ENCODE results near the gene MYF5.

The MYF5 gene

DNA sequence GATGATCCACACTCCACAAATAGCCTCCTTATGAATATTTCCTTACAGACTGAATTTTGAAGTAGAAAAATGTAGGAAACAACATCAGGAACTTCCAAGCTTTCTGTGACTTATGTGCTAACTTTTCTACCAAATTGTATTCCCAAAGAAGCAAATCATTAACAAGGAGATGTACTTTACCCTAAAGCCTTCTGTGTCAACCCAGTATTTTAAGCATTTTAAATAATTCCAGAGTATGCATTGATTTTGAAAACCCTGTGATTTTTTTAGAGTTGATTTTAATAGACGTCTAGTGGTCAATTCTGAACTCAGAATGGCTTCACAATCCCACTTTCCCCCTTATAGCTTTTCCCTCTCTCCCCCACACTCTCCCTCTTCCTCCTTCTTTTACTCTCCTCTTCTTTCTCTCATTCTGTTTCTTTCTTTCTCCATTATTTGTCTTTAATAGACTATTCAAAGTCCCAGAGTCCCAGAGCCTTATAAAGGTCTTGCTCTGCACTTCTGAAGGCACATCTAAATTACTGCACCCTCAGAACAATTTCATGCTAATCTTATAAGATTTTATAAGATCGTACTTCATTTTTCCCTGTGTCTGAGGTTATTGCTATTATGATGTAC is 19.3 kb upstream of the MYF5 start:
- H3K36me3 ChIP-seq (ENCODE audit: control insufficient read depth, insufficient read depth, low read length): no peaks in the 10 kb centered on the region
- H3K4me3 ChIP-seq (replicated peaks; ENCODE audit: low read depth, low read length): no peak overlapping the region
- H3K27me3 ChIP-seq (replicated peaks; ENCODE audit: control insufficient read depth, insufficient read depth, low read length): no peaks in the 10 kb centered on the region
- TF ChIP-seq, protein P1, sequence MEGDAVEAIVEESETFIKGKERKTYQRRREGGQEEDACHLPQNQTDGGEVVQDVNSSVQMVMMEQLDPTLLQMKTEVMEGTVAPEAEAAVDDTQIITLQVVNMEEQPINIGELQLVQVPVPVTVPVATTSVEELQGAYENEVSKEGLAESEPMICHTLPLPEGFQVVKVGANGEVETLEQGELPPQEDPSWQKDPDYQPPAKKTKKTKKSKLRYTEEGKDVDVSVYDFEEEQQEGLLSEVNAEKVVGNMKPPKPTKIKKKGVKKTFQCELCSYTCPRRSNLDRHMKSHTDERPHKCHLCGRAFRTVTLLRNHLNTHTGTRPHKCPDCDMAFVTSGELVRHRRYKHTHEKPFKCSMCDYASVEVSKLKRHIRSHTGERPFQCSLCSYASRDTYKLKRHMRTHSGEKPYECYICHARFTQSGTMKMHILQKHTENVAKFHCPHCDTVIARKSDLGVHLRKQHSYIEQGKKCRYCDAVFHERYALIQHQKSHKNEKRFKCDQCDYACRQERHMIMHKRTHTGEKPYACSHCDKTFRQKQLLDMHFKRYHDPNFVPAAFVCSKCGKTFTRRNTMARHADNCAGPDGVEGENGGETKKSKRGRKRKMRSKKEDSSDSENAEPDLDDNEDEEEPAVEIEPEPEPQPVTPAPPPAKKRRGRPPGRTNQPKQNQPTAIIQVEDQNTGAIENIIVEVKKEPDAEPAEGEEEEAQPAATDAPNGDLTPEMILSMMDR (IDR thresholded peaks at IDR 0.05; ENCODE audit: insufficient read depth, low read length, poor library complexity, severe bottlenecking): no peak
- DNase-seq (ENCODE audit: extremely low read depth, insufficient read length): no peak

DNA sequence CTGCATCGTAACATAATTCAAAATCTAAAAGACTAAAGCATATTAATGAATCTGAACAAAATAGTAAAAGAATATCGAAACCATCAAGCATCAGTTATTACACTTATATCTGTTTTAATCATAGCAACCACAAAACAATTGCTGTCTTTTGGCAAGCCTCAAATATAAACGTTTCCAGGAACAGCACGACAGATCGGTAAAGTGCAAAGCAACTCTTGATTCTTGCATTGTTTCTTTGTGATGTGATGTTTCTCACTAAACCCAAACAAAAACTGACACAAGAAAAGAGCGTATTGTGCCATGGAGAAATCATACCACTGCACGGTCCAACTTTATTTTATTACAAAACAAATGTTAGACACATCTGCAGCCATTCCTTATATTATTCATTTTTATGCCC is 18.5 kb upstream of the MYF5 start:
- Histone ChIP-seq H3K36me3 (ENCODE audit: control insufficient read depth, insufficient read depth, low read length) (no peaks in the 10 kb centered on the region), H3K27me3 (replicated peaks; ENCODE audit: control insufficient read depth, insufficient read depth, low read length) (no peaks in the 10 kb centered on the region), H3K4me3 (replicated peaks; ENCODE audit: low read depth, low read length) (no peak overlapping the region)
- TF ChIP-seq, protein P1 (IDR thresholded peaks at IDR 0.05; ENCODE audit: insufficient read depth, low read length, poor library complexity, severe bottlenecking): no peak
- DNase-seq (ENCODE audit: extremely low read depth, insufficient read length): no peak

DNA sequence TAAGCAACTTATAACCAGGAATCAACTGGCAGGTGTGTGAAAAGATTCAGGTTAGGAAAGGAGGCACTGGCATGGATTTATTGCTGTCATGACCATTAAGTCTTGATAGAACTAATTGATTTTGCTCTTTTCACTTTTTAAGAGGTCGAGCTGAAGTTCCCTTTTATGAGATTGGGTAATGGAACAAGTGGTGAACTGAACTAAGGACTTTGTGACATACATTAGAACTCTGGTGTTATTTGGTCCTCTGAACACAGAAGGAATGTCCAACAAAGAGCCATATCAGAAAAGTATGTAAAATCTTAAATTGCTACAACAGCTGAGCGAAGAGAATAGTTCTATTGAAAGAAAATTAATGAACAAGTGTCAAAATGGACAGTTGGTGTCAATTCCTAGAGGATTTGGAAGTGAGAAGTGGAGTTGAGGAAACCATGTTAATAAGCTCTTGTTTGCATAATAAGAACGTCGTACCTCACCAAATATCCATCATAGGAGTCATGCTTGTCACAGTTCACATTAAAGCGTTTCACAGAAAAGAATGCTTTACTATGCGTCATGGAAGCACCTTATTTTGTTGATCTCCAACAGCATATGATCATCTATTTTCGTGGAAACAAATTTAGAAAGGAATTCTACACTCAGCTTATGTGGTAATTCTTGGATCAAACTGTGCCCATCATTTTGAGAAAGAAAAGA is 17.7 kb upstream of the MYF5 start:
- TF ChIP-seq, protein P1 (IDR thresholded peaks at IDR 0.05; ENCODE audit: insufficient read depth, low read length, poor library complexity, severe bottlenecking): no peak
- DNase-seq (ENCODE audit: extremely low read depth, insufficient read length): no peak
- Histone ChIP-seq H3K4me3 (replicated peaks; ENCODE audit: low read depth, low read length) (no peak overlapping the region), H3K27me3 (replicated peaks; ENCODE audit: control insufficient read depth, insufficient read depth, low read length) (no peaks in the 10 kb centered on the region), H3K36me3 (ENCODE audit: control insufficient read depth, insufficient read depth, low read length) (no peaks in the 10 kb centered on the region)

DNA sequence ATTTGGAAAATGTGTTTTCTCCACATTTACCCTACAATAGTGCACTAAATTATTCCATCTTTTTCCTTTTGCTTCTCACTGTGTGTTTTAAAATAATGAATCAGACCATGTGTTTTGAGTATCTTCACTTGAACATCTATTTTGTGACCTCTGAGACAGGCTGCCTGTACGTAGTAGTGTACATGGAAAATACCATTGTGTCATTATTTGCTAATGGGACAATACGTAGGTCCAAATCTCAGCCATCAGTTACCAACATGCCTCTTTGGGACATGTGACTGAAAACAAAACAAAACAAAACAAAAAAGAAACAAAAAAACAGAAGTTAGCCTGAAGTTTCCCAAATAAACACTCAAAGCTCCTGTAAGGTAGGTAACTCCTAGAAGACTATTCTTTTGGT is 16.4 kb upstream of the MYF5 start:
- no peak for DNase-seq (ENCODE audit: extremely low read depth, insufficient read length)
- Histone ChIP-seq H3K4me3 (replicated peaks; ENCODE audit: low read depth, low read length) (no peak overlapping the region), H3K36me3 (ENCODE audit: control insufficient read depth, insufficient read depth, low read length) (no peaks in the 10 kb centered on the region), H3K27me3 (replicated peaks; ENCODE audit: control insufficient read depth, insufficient read depth, low read length) (no peaks in the 10 kb centered on the region)
- TF ChIP-seq, protein P1 (IDR thresholded peaks at IDR 0.05; ENCODE audit: insufficient read depth, low read length, poor library complexity, severe bottlenecking): no peak

DNA sequence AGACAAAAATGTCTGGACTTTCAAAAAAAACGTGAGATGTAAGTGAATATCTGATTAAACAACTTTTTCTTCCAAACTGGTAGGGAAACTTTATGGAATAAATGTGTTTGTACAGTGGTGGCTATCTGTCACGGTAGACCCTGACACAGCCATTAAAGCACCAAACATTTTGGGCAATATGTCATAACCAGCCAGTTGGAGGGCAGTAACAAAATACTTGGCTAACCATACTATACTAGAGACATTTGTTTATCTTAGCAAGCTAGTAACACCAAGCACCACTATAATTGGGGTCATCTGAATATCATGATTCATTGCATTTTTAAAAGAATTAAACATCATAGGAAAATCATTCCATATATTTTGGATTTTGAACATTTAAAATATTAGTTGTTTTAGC is 15.3 kb upstream of the MYF5 start:
- no peak overlapping the region for H3K4me3 ChIP-seq (replicated peaks; ENCODE audit: low read depth, low read length)
- no peaks in the 10 kb centered on the region for H3K36me3 ChIP-seq (ENCODE audit: control insufficient read depth, insufficient read depth, low read length)
- TF ChIP-seq, protein P1 (IDR thresholded peaks at IDR 0.05; ENCODE audit: insufficient read depth, low read length, poor library complexity, severe bottlenecking): no peak
- H3K27me3 ChIP-seq (replicated peaks; ENCODE audit: control insufficient read depth, insufficient read depth, low read length): no peaks in the 10 kb centered on the region
- no peak for DNase-seq (ENCODE audit: extremely low read depth, insufficient read length)

Measured in GM06990 (cell line).